Gastrocnemius medialis (tissue), 4 donors: Measurements from ENCODE around the gene USP36.

Source experiments
- POLR2A ChIP-seq, 2 donors: fragments of 450-650 bp; IDR thresholded peaks; one replicate each; pipeline ENCODE4 v1.6.1; 2017; ENCODE audit warnings: antibody characterized with exemption in 2 of 2, mild to moderate bottlenecking in 2 of 2, moderate library complexity in 2 of 2
- TF ChIP-seq, protein P1 (sequence below), 5 experiments: fragments of 450-650 bp in 3 of 5; fragments of 200-600 bp in 2 of 5; sonication (generic) in 2 of 5; IDR thresholded peaks in 4 of 5; conservative IDR thresholded peaks in 1 of 5; 1 replicate in 4 of 5; 2 replicates in 1 of 5; pipeline ENCODE4 v1.5.1; 2016 to 2019; ENCODE audit warnings: antibody characterized with exemption in 5 of 5, mild to moderate bottlenecking in 3 of 5, moderate library complexity in 3 of 5

DNA sequence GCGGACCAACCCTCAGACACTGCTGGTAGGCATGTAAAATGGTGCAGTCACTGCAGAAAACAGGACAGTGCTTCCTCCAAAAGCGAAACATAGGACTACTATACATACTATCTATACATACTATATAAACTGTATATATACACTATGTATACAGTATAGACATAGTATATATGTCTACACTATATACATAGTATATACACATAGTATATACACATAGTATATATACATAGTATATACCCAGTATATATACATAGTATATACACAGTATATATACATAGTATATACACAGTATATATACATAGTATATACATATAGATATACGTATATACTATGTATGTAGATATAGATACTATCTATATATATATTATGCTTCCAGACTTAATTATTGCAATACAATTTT is 6.4 kb upstream of the USP36 start:
- TF ChIP-seq POLR2A (IDR thresholded peaks at IDR 0.05): no peak
- TF ChIP-seq, protein P1, sequence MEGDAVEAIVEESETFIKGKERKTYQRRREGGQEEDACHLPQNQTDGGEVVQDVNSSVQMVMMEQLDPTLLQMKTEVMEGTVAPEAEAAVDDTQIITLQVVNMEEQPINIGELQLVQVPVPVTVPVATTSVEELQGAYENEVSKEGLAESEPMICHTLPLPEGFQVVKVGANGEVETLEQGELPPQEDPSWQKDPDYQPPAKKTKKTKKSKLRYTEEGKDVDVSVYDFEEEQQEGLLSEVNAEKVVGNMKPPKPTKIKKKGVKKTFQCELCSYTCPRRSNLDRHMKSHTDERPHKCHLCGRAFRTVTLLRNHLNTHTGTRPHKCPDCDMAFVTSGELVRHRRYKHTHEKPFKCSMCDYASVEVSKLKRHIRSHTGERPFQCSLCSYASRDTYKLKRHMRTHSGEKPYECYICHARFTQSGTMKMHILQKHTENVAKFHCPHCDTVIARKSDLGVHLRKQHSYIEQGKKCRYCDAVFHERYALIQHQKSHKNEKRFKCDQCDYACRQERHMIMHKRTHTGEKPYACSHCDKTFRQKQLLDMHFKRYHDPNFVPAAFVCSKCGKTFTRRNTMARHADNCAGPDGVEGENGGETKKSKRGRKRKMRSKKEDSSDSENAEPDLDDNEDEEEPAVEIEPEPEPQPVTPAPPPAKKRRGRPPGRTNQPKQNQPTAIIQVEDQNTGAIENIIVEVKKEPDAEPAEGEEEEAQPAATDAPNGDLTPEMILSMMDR (IDR thresholded peaks at IDR 0.05 in 4 of 5, conservative IDR thresholded peaks at IDR 0.05 in 1 of 5): no peak
